ENCODE measurements around the gene SDK1.

The SDK1 gene

GRCh38 chr7:4000934-4001333, 699.9 kb downstream of the SDK1 start:
- DNase-seq: no peak

DNA sequence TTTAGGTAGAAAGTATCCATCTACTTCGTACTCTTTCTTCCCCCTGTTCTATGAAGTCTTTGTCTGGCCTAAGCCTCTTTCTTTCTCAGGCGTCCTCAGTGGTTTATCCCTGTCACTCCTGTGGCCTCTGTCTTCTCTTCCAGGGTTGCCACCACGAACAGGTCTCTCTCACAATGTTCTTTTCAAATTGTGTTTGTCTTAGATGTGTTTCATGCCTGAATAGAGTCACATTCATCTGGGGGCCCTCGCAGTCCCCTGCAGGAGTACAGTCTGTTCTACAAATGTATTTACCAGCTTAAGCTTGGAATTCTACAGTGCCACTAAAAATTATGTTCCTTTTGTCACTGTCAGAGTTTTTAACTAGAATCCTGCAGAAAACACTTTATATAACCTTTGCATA, 700.7 kb downstream of the SDK1 start:
- no peak for DNase-seq

DNA sequence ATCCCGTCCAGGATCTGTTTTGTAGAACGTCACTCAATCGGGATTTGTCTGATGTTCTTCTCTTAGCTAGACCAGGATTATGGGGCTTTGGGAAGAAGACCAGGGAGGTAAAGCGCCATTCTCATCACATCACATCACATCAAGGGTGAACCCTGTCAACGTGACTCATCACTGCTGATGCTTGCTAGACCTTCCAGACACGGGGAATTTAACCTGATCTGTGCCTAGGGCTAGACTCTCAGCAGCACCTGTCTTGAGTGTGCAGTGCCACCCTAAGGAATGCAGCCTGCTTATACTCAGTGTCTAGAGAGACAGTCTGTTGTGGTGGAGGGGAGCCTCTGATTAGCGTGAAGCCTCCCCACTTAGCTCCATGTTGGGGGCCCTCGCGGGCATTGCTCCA, 702.5 kb downstream of the SDK1 start:
- DNase-seq: no peak

DNA sequence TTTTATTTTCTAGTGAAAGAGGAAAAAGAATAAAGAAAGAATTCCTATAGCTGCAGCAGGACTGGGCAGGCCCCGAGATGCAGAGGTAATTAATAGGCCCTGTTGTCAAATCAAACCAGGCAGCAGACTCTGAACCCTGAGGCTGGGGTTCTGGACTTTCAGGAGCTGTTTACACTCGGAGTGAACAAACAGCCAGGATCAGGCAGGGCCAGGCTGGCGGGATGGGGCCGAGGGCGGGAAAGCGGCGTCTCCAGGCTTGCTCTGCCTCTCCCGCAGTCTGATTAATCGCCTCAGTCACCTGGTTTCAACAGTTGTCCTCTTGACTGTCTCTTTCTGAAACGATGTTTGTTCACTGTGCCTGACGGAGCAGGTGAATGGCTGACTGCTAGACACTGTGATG, 705.6 kb downstream of the SDK1 start:
- no peak for DNase-seq

GRCh38 chr7:4009211-4010060, 708.4 kb downstream of the SDK1 start:
- DNase-seq: no peak

GRCh38 chr7:4010061-4010605, 709.1 kb downstream of the SDK1 start:
- no peak for DNase-seq

GRCh38 chr7:4010923-4011656, 710.0 kb downstream of the SDK1 start:
- no peak for DNase-seq

DNA sequence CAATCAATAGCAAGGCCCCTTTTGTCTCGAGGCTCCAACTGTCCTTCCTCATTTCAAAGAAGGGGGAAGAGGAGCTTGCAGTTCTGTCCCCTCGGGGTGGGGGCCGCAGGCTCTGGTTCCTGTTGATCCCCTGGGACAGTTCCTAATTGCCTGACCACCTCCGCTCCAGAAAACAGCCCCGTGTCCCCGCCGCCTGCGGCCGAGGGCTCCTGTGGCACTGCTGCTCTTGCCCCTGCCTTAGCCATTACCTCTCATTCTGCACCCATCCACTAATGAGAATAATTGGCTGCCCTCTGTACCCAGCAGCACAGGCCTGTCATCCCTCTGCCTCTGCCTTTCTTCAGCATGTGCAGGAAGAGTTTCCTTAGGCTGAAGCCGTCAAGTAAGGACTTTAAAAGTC, 712.7 kb downstream of the SDK1 start:
- no peak for DNase-seq

DNA sequence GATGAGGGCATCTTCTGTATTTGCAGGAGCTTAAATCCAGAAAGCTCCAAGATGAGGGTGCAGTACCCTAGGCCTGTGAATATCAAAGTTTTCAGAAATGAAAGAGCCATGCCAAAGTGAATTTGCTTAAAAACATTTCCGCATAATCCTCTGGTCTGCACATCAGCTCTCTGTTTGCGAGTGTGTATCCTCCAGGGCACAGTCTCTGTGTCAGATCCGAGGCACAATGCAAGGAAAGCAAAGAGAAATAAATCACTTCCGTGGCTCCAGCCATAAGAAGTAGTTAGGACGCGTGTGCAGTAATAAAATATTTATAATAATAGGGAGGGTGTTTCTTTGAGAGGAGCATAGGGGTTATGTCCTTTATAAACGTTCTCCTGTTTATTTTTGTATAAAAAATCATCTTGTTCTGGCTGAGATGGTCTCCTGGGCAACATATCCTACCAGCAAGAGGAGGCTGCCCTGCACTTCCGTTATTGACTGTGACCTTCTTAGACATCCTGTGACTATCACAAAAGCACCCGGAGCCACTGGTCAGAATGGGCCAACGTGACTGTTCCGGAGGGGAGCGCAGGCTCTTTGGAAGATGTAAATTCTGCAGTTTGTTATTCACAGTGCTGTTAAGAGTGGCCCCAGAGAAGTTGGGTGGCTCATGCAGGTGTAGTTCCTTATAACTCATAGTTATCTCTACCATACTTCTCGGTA, 713.4 kb downstream of the SDK1 start:
- no peak for DNase-seq

DNA sequence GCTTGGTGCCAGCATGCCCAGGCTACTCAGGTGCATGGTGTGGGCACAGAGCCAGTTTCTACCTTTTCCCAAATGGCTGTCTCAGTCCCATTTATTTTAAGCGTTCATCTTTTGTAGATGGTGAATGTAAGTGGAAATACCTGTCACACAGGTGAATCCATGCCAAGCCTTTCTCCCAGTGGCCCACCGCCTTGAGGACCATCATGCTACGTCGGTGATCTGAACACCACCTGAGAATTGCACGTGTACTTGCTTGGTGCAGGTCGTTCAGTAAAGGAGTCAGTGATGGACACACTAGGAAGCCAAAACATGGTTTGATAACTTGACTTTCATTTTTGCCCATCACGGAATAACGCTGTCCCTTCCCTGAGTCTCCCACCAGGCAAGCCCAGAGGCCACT, 714.3 kb downstream of the SDK1 start:
- DNase-seq: no peak

GRCh38 chr7:4015996-4016395, 714.9 kb downstream of the SDK1 start:
- DNase-seq: no peak

GRCh38 chr7:4017081-4017480, 716.0 kb downstream of the SDK1 start:
- no peak for DNase-seq

DNA sequence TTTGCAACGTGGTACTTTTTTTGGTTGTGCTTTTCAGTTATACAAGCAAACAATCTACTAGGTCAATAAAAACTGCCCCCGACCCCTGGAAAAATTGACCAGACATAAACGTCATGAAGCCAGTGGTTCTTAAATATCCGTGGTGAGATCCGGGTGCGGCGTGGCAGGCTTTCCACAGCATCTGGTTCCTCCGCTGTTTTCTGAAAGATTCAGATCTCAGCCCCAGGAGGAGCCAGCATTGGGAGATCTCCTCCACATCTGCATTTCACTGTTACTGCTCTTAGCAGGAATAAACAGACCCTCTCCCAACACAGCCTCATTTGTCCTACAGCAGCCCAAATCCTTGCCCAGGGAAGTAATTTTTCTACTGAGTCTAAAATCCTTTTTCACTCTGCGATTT, 716.7 kb downstream of the SDK1 start:
- no peak for DNase-seq

GRCh38 chr7:4018601-4019316, 717.7 kb downstream of the SDK1 start:
- no peak for DNase-seq

- no peak for DNase-seq
Measured at GRCh38 chr7:4020086-4020485, 719.0 kb downstream of the SDK1 start.

DNA sequence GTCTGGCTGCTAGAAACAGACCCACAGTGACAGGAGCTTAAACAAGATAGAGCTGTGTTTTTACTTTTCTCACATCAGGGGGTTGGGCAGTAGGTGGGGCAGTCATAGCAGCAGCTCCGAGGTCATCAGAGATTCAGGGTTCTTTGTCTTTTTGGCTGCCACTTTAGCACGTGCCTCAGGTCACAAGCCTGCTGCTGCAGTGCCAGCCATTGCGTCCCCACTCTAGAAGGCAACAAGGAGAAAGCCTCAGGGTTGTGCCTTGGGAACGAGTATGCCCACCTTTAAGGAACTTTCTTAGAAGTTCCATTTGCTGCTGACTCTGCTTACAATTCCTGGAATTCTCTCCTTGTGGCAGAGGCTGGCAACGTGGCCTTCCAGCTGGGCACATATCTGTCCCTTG, 720.4 kb downstream of the SDK1 start:
- DNase-seq: no peak

- DNase-seq: peak; percentile 72
Measured at GRCh38 chr7:4022265-4022664, 721.2 kb downstream of the SDK1 start.

DNA sequence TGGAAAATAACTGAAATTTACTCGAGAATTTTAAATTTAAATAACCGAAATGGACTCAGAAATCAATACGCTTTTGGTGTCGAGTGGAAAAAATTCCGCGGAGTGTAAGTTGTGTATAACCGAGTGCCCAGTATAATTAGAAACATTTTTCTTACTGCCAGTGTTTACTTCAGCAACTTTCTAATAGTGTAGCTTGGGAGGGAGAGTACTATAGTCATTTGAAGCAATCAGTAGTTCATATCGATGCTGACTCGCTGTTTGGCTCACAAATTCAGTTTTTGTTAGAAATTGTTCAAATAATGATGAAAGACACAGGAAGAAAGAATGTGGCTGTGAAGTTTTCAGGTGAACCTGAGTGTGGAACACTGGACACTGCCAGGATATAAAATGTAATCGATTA, 722.5 kb downstream of the SDK1 start:
- no peak for DNase-seq

- no peak for DNase-seq
Measured at GRCh38 chr7:4024133-4024532, 723.1 kb downstream of the SDK1 start.

DNA sequence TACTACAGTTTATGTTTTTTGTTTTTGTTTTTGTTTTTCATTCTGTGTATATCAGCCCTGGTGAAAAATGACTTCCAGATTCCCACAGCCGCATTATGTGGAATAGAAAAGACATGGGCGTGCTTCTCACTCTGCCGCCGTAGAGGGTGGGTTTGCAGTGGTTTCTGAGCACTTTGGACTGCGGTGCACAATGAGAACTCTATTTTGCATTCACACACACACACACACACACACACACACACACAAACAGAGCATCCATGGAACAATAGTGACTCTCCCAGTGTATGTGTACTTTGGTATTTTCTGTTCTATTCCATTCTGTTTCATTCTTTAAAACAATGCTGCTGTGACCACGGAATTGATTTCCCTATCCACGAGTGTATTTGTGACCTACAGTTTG, 723.8 kb downstream of the SDK1 start:
- no peak for DNase-seq

DNA sequence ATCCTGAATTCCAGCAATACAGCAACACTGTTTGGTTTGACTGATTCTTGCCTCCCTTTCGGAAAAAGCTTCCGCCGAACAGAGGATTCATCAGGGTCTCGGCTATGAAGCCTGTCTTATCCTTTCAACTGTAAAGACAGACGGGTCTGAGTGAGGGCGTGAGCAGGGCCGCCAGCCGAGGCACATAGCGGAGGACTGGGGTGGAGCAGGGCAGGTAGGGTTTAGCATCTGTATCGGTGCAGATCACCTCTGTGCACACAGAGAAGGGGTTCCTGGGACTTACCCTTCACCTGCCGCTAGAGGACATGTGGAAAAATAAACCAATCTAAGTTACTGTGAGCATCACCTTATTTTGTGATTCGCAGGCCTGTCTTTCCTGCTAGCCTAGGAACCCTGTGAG, 724.2 kb downstream of the SDK1 start:
- DNase-seq: no peak

DNA sequence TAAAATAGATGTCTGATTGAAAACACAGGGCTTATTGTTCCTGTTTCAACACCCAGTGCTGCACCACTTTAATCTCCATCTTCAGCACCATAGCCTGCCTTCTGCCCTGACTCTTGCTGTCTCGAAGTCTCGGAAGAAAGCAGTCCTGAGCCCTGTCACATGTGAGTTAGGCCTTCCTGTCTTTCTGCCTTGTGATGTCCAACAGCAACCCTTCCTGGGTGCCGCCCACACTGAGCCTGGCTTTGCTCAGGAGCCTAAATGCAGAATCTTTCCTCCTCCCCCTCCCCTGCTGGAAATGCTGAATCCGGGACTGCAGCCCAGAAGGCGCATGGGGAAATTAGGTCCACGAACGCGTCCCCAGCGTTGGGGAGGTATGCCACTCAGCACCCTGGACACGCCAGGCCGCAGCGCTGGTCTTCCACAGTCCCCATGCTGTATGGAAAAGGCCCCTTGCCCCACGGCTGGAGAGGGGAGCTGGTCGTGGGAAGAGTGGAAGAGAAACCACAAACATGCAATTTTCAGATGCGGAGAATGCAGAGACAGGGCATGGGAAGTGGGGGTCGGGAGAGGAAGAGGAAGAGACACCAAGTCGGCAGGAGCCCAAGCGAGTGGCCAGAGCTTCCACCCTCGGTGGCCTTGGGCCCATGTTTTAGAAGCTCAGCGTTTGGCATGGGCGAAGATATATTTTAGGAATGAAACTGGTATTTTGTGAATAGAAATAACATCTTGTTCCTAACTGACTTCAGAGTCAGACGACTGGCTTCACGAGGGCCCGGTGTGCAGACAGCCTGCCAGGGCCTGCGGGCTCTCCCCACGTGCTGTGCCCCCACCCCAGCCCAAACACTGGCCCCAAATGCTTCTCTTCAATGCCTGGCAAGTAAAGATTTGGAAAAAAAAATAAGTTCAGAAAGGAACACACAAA, 724.9 kb downstream of the SDK1 start:
- no peak for DNase-seq
